COLO668 (cell line): ENCODE data around the gene TSPAN17.

Experiments used
- DNase-seq: peaks from one replicate; lab custom pipeline; 2025; ENCODE audit not compliant: unreplicated experiment; lab: John Stamatoyannopoulos, UW

TSPAN17 gene

DNA sequence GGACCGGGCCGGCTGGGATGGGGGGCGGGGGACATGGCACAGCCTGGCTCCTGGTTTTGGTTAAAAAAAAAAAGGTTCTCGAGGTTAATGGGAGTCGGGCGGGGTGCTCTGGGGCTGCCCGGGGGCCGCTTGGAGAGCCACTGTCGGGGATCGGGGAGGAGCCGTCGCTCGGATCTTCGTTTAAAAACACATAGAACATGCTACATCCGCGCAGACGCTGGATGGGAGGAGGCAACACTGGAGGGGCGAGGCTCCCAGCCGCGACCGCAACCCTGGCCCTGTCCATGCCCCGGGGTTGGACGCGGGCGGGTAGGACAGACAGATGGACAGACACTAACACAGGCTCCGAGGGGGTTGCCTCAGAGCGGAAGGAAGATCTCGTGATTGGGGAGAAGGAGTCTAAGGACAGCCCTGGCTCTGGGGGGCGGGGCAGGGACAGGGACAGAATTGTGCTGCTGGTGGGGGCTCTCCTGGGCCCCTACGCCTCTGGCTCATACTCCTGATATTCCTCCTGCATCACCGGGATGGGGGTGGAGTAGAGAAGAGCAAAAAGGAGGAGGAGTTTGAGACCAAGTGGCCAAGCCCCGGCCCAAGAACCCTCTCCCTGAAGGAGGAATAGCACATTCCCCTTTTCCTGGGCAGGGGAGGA is 26.8 kb upstream of the TSPAN17 start:
- peak; percentile 8 for DNase-seq

DNA sequence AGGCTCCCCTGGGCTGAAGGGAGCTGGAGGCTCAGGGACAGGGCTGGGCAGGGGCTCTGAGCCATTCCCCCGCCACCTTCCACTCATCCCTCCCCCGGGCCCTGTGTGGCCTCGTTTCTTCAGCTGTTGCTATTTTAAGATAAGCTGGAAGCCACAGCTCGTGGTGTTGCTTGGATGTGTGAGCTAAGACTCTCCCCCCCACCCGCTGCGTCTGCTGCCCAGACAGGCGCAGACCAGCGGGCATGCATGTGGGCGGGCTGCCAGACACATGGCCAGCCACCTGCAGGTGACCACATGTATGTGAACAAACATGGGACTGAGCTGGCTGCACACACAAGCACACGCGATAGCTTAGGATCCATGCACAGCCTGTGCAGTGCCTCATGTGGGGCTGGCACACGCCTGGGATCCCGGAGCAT is 25.6 kb upstream of the TSPAN17 start:
- DNase-seq: no peak

DNA sequence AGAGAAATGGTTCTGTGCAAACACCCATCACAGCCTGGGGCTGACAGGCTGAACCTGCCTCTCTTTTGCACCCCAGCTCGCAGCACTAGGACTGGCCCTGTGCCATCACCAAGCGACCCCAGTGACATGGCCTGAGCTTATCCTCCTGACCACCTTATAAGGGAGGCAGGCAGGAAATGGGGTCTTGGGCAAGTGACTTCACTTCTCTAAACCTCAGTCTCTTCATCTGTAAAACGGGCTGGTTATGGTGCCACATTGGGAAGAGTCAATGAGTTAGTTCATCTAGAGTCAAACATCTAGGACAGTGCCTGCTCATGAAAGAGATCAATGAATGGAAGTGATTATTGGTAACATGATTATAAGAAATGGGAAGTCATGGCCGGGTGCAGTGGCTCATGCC is 23.1 kb upstream of the TSPAN17 start:
- no peak for DNase-seq

DNA sequence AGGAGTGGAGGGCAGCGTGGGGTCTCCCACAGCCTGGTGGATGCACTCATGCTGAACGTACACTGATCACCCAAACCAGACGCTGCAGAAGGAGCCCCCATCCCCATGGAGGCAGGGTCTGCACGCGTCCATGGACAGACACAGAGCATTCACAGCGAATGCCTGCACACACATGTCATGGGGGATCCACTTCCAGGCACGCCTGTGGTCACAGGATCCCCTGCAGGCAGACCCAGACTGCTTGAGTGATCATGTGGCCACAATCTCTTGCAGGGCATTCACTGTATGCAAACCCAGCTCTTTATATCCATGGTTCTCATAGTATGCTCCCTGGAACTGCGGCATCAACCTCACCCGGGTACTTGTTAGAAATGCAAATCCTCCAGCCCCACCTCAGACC is 22.3 kb upstream of the TSPAN17 start:
- DNase-seq: no peak

DNA sequence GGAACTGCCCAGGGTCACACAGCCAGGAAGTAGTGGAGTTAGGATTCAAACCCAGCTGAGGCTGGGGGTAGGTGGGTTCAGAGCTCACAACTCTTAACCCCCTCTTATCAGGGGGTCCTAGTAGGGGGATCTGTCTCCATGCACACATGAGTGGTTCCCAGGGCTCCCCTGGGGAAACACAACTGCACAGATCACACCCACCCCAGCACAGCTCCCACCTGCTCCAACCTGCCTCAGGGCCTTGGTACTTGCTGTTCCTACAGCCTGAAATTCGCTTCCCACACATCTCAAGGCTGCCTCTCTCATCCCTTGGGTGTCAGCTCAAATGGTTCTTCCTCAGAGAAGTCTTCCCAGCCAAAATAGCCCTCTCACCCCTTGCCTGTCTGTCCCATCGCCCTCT is 21.8 kb upstream of the TSPAN17 start:
- no peak for DNase-seq

DNA sequence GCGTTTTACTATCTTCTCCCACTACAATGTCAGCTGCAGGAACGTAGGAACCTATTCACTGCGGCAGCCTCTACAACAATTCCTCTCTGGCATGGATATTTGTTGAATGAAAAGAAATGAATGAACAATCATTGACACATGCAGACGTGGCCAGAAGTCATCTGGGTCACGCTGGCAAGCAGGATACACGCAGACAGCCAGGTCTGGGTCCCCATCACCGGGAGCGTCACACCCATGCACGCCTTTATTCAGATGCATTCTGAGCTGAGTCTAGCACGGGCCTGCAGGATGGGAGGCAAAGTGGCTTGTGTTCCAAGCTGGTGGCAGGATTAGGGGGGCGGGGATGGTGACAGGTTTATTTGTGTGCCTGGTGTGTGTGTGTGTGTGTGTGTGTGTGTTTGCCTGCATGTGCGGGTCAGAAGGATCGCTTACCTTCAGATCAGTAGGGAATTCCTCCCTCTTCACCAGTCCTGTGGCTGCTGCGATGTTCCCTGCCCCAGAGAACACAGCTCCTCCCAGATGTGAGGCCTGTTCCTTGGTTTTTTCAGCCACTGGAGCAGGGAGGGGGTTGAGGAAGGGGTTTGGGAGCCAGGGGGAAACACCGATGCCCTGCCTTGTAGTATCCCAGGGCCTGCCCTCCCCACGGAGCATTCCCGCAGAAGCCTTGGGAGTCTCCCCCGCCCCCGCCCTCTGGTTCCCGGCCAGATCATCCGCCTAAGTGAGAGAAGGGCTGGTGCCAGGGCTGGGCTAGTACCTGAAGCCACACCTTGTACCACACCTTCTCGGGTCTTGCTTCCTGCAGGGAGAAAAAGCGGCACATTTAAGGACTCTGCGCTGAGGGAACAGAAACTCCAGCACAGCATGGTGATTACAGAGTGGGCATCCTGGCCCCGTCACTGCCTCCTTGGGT is 21.1 kb upstream of the TSPAN17 start:
- no peak for DNase-seq

DNA sequence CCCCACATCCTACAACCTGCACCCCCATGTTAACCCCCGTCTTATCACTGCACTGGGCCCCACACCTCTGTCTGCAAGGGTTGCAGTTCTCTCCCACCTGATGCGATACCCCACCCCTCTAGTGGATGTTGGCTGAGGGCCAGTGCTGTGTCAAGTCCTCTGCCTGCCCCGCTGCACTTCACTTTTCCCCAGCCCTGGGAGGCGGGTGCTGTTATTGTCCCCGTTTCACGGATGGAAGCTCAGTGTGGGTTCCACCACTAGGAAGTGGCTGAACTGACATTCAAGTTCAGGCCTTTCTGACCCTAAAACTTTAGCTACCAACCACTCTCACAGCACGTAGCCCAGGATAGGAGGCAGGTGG is 20.4 kb upstream of the TSPAN17 start:
- no peak for DNase-seq

DNA sequence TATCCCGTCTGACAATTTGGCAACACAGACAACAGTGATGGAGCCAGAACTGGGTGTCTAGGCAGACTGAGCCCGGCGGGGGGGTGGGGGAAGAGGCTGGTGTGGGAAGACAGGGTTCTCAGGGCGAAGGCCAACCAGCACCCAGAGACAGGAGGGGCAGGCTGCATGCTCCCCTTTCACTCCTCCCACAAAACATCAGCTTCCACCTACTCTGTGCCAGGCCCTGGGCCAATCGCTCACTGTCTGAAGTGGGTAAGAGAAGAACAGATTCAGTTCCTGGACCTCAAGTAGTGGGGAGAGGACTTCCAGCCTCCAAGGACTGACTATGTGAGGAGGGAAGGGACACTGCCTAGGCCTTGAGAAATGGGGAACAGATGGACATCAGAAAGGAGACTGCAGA is 19.7 kb upstream of the TSPAN17 start:
- no peak for DNase-seq

DNA sequence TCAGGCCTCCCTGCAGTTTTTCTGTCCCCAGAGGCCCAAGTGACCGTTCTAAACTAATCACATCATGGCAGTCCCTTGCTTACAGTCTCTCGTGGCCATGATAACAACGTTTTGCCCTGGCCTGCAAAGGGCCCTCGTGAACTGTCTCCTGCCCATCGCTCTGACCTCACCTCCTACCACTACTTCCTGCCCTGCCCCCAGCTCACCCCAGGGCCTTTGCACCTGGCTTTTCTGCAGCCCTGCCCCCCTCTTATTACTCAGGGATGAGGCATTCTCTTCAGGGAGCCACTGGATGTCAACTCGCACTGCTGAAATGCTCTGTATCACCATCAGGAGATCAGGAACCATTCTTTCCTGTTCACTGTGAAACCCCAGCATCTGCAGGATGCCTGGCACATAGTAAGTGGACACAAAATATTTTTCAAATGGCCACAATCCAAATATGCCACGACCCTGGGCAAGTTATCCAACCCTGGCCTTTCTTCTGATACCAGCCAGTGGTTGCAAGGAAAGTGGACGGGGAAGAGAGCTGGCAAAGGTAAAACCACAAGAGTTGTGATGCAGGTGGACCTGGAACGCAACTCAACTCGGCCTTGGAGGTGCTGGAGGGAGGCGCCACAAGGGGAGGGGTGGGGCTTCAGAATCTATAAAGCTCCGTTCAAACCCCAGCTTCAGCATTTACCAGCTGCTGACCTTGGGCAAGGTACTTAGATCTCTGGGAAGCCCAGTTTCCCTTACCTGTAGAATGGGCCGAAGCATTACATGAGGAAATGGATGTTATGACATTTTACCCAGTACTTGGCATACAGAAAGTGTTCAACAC is 18.7 kb upstream of the TSPAN17 start:
- DNase-seq: peak; percentile 2

DNA sequence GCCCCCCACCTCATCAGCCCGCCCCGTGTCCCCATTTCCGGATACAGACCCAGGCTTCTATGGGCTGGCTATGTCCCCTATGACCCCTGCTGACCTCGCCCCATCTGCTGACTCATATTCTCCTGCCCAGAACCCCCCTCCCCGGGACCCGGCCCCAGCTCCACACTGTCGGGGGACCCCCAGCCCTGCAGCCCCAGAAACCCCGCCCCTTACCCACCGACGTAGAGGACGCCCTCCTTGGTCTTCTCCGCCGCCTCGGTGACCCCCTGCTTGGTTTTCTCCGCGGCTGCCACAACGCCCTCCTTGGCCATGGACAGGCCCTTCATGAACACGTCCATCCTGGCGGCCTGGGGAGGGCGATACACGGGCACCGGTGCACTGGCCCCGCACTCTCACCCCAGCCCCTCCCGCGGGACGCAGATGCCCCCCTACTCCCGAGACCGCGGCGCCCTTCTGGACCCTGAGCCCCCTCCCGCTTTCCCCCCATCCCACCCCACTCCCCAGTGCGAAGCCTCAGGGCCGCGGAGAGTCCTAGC is 17.9 kb upstream of the TSPAN17 start:
- no peak for DNase-seq

DNA sequence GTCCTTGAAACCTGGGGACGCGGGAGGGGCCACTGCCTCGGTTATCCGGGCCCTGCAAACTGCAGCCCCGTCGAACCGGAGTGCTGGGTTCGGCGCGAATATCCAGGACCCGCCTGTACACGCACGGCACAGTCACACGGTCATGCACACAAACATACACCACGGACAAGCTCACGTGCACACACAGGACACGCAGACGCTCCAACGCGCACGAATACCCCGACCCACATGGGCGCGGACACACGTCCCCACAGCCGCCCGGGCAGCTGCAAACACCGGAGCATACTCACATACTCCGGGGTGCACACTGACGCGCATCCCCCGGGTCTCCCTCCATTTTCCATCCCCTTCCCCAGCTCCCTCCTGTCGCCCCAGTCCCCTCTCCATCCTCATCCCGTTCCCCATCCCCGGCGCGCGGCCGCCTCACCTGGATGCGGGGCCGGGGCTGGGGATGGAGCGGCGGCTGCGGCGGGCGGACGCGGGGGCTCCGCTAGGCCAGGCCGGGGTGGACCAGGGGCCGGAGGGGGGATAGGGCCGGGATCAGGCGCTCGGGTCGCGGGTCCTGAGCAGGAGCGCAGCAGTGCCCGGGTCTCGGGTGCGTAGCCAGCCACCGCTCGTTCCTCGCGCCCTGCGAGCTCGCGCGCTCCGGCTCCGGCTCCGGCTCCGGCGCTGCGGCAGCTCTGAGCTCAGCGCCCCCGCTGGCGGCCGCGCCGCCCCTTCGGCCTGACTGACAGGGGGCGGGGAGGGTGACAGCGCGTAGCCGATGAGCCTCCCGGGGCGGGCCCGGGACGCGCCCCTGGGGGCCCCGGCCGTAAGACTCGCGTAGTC is 17.2 kb upstream of the TSPAN17 start, which contains the start of the genes EIF4E1B and SNCB:
TSS of gene EIF4E1B (plus strand) at position 823 of the 828 bp plus-strand sequence. CDS start 12,113 bp downstream, outside the sequence.
TSS of gene SNCB (minus strand) at position 682 of the 828 bp plus-strand sequence. CDS start 880 bp downstream, outside the sequence.
- DNase-seq: peak; percentile 64

DNA sequence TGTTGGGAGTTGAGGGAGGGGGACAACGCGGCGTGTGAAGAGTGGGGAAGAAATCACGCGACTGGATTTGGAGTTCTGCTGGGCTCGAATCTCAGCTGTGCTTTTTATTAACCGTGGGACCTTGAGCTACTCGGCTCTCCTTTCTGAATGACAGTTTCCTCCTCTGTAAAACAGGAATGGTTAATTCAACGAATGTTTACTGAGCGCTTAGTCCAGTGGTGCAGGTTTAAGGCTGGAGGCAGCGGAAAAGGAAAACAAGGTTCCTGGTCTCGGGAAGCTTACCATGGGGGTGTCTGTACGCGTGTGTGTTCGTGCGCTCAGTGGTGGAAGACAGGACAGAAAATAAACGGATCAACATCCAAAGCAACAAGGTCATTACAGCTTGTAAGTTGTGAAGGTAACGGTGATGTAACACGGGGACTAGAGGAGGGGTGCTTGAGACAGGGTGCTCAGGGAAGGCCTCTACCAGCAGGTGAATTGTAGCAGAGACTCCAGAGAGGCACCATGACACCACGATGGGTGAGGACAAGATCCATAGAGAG is 16.5 kb upstream of the TSPAN17 start:
- DNase-seq: no peak

DNA sequence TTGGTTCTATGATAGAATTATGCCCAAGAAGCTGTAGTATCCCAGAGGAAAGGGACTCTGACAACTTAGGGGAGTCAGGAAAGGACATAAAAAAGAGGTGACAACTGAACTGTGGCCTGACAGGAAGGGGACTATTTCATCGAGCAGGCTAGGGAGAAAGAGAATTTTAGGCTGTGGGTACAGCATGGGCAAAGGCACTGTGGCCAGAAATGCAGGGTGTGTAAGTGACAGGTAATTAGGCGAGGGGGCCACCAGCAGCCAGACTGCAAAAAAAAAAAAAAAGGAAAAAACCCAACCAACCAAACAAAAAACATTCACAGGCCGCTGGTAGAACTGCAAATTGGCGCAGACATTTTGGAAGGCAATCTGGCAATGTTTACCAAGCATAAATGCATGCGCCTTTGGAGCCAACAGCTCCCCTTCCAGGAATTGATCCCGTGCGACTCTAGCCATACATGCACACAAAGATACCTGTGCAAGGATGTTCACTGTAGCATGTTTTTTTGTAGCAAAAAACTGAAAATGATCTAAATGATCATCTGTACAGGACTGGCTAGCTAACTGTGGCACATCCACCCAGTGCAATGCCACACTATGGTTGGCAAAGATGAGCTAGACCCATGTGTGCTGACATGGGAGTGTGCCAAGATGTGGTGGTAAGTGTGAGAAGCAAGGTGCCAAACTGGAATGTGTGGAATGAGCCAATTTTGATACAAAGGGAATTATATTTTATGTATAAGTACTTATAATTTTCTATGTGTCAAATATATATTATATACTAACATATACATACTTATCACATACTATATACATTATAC is 15.7 kb upstream of the TSPAN17 start:
- DNase-seq: no peak

DNA sequence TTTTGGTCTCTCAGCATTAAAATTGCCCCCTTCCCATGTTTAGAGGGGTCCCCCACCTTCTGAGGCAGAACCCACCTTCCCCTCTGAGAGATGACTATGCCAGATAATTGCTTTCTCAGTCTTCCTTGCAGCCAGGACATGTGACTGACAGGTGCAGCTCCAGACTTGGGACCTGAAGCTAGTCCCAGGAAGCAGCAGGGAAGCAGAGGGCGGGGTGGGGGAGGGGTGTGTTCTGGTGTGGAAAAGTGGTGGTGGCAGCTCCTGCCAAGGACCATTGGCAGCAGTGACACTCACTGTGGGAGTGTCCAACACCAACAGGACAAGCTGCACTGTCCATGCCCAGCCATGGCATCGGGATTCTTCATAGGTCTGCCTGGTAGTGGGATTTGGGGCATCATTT is 14.5 kb upstream of the TSPAN17 start:
- peak; percentile 30 for DNase-seq

DNA sequence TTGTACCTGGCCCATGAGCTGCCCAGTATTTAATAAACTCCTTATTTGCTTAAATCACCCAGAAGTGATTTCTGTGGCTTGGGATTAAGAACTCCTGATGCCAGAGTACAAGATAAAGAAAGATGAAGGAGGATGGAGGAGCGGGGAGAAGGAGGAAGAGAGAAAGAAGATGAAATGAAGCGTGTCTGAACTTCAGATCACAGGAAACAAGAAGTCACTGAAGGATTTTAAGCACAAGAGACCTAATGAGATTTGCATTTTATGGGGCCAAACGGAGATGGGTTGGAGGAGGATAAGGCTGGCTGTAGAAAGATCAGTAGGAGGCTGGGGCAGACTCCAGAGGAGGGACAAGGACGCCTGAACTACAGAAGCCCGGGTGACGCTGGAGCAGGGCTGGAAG is 13.7 kb upstream of the TSPAN17 start:
- DNase-seq: no peak

DNA sequence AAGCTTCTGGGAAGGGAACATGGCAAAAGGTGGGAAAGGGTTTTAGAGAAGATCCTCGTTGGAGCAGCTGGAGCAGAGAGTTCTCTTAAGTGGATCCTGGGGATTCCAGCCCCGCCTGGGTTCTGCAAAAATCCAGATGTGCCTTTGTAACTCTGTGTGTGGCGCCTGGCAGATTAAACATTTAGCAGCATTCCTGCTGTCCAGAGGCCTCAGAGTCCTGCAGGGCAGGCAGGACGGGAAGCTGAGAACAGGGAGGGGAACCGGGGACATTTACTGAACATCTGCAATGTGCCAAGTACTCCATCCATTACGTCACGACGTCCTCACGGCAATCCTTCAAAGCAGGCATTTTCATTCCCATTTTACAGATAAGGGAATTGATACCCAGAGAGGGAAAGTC is 10.9 kb upstream of the TSPAN17 start:
- no peak for DNase-seq

DNA sequence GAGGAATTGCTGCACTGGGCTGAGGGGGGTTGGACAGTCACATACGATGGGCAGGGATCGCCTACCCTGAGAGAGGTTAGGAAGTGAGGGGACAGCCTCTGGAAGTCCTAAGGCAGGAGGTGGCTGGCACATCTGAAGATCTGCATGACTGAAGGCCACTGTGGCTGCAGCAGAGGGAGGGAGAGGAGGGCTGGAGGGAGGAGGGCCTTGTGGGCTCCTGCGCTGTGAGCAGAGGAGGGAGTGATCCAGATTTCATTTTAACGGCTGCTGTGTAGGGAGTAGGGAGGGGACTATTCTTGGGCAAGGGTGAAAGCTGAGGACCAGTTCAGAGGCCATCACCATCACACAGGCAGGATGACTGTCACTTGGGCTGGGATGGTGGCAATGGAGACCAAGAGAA is 9.7 kb upstream of the TSPAN17 start:
- no peak for DNase-seq

DNA sequence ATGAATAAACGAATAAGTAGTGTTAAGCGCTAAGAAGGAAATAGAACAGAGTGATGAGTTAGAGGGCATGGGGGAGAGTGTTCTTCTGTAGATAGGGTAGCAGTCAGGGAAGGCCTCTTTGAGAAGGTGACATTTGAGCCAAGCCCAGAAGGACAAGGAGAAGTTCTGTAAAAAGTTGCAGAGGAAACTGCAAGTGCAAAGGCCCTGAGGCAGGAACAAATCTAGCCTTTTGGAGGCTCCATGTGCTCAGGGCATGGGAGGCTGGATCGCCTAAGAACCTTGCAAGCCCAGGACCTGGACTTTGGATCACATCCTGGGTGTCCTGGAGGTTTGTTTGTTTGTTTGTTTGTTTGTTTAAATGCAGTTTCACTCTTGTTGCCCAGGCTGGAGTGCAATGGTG is 8.8 kb upstream of the TSPAN17 start:
- DNase-seq: no peak

DNA sequence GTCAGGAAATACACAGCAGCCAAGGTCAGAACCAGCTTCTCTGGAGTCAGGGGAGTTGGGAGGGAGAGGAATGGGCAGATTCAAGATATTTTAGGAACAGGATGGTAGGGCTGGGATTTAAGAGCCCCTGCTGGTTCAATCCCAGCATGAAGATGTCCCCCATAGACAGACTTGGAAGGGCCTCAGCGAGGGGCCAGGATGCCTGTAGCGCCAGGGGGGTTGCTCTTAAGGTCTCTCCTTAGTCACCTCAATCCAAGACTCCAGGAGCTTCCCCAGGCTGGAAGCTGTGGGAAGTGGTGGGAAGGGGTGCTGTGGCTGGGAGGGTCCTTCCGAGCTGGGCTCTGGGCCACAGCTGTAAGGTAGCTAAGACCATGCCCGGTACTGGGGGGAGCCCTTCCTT is 8.1 kb upstream of the TSPAN17 start:
- DNase-seq: no peak
